GM23248 (cell line): ENCODE measurements around the gene TWNK. TPM values are rescaled to one million over a fixed set of nuclear protein-coding genes. Genes with fewer than 3 reads are reported as not detected.

Experiments
- DNase-seq: peaks from one replicate; pipeline ENCODE4 v3.0.0-alpha.2; 2015
- H2AFZ ChIP-seq: fragments of 200-600 bp; sonication (generic); 2 replicates; pipeline ENCODE4 v1.6.1; 2016; ENCODE audit warnings: antibody characterized with exemption
- H3F3A ChIP-seq: fragments of 200-600 bp; sonication (generic); 2 replicates; pipeline ENCODE4 v1.6.1; 2016; ENCODE audit warnings: mild to moderate bottlenecking, antibody characterized with exemption, mixed run types; ENCODE audit not compliant: insufficient read depth
- H3K27ac ChIP-seq: fragments of 200-600 bp; sonication (generic); 2 replicates; pipeline ENCODE4 v1.5.1; 2016; ENCODE audit warnings: mild to moderate bottlenecking
- H3K27me3 ChIP-seq: fragments of 200-600 bp; sonication (generic); replicated peaks from 2 replicates; pipeline ENCODE4 v1.6.1; 2016; ENCODE audit warnings: mild to moderate bottlenecking; ENCODE audit not compliant: insufficient read depth
- H3K36me3 ChIP-seq: fragments of 200-600 bp; sonication (generic); 2 replicates; pipeline ENCODE4 v1.6.1; 2016; ENCODE audit warnings: low read depth, mild to moderate bottlenecking
- H3K4me1 ChIP-seq: fragments of 200-600 bp; sonication (generic); 2 replicates; pipeline ENCODE4 v1.6.1; 2016; ENCODE audit warnings: mild to moderate bottlenecking; ENCODE audit not compliant: insufficient read depth
- H3K4me2 ChIP-seq: fragments of 200-600 bp; sonication (generic); one replicate; pipeline ENCODE4 v1.6.1; 2016; ENCODE audit warnings: mild to moderate bottlenecking; ENCODE audit not compliant: unreplicated experiment
- H3K4me3 ChIP-seq: fragments of 200-600 bp; sonication (generic); 2 replicates; pipeline ENCODE4 v1.5.1; 2016; ENCODE audit warnings: mild to moderate bottlenecking
- H3K79me2 ChIP-seq: fragments of 200-600 bp; sonication (generic); 2 replicates; pipeline ENCODE4 v1.6.1; 2016; ENCODE audit warnings: mild to moderate bottlenecking; ENCODE audit not compliant: insufficient read depth
- H3K9ac ChIP-seq: fragments of 200-600 bp; sonication (generic); 2 replicates; pipeline ENCODE4 v1.6.1; 2016; ENCODE audit warnings: mild to moderate bottlenecking
- H3K9me2 ChIP-seq: fragments of 200-600 bp; sonication (generic); 2 replicates; pipeline ENCODE4 v1.6.1; 2016; ENCODE audit warnings: mixed run types, mild to moderate bottlenecking, moderate library complexity; ENCODE audit not compliant: insufficient read depth
- H3K9me3 ChIP-seq: fragments of 200-600 bp; sonication (generic); one replicate; pipeline ENCODE4 v1.6.1; 2017; ENCODE audit warnings: low read depth
- H4K20me1 ChIP-seq: fragments of 200-600 bp; sonication (generic); 2 replicates; pipeline ENCODE4 v1.6.0; 2016; ENCODE audit not compliant: insufficient read depth
- EZH2 ChIP-seq: fragments of 200-600 bp; sonication (generic); IDR thresholded peaks from 2 replicates; pipeline ENCODE4 v1.6.1; 2018; ENCODE audit warnings: antibody characterized with exemption, mild to moderate bottlenecking; ENCODE audit not compliant: insufficient read depth, poor library complexity, severe bottlenecking
- EZH2phosphoT487 ChIP-seq: fragments of 200-600 bp; sonication (generic); IDR thresholded peaks from 2 replicates; pipeline ENCODE4 v1.6.1; 2018; ENCODE audit warnings: antibody characterized with exemption, moderate library complexity, mild to moderate bottlenecking, low read depth; ENCODE audit not compliant: insufficient read depth
- WGBS, 2 experiments: methylation state at CpG; one replicate each; pipeline ENCODE4 v1.1.6; 2015 to 2017; ENCODE audit warnings: low lambda C conversion rate in 2 of 2, low coverage in 1 of 2; ENCODE audit errors: missing lambda C conversion rate in 2 of 2; 5-methylcytosine and 5-hydroxymethylcytosine counted together
- in situ Hi-C: fragments of 300-500 bp; cut with MboI; formaldehyde crosslinking; loops from 2 replicates; pipeline ENCODE4 v1.15.0; 2020
- polyA plus RNA-seq: library from polyadenylated mRNA; unstranded; fragments of >200 nt; fragmentation: Nextera tagmentation; extraction: Ambion mirVana; gene quantifications from 2 replicates; pipeline ENCODE4 v1.2.1, GENCODE V29; 2016
- total RNA-seq: library from RNA; depleted of rRNA; stranded (reverse); fragments of >200 nt; shearing (Covaris generic); gene quantifications from 2 replicates; pipeline ENCODE4 v1.2.3, GENCODE V29; 2014; rRNA removed

TWNK gene
- 3.4 and 4.4 TPM in 2 replicates for total RNA-seq
- 3.6 and 4.4 TPM in 2 replicates for polyA plus RNA-seq

DNA sequence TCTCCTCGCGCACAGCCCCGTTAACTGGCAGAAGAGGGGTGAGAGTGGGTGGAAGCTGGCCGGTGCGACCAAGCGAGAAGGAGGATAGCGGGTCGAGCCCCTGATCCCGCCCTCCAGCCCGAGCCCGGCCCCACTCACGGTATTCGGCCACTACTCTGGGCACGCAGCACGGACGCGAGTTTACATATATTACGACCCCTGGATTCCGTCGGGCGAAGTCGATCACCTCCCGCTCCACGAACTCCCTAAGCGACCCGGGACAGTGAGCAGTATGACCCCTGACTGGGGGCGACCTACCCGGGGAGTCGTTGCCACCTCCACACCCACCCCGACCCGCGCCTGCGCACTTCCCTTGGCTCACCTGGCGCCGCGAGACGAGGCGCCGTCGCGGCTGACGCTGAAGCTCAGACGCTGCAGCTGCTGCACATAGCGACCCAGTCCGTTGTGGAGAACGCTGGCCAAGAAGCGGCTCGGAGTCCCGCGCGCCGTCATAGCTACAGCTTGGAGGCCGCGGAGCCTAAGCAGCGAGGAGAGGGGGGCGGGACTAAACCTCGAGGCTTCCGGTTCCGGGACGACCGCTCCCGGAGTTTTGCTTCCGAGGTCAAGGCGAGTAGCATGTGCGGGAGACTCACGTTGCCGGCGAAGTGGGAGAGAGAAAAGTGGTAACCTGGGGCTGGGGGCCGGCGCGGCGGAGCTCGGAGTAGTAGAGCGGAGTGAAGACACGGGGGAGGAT lies at the start of gene TWNK, which contains the start of gene MRPL43:
Gene TWNK, plus strand, starts transcription at position 592 of the 733 bp plus-strand sequence. CDS start 668 bp downstream, outside the sequence.
Gene MRPL43, minus strand, starts transcription at position 546 of the 733 bp plus-strand sequence. Its CDS starts 54 bp downstream, at position 492.
- Histone ChIP-seq H3K27me3 (no peaks in the 10 kb centered on the region), H2AFZ (peak within 1 kb of the TSS; percentile 99), H4K20me1 (no peaks in the 10 kb centered on the region), H3K9me3 (no peaks in the 10 kb centered on the region), H3K9me2 (no peaks in the 10 kb centered on the region), H3K36me3 (peaks cover 15% of the 10 kb centered on the region; the same call in 1 of the 2 replicates), H3F3A (no peaks in the 10 kb centered on the region), H3K4me1 (peaks cover 15% of the 10 kb centered on the region; the same call in 1 of the 2 replicates), H3K4me3 (peak within 1 kb of the TSS; percentile 98), H3K79me2 (peaks cover 60% of the 10 kb centered on the region), H3K27ac (peak within 1 kb of the TSS; percentile 43), H3K9ac (peak within 1 kb of the TSS; percentile 85), H3K4me2 (peak within 1 kb of the TSS; percentile 87)
- TF ChIP-seq EZH2 (no peak), EZH2phosphoT487 (no peak)
- in situ Hi-C loops = no loop called here
- WGBS, 2 experiments = 0 to 1% methylated on average over 70 to 75 of the region's 75 CpGs
- peak; percentile 92 for DNase-seq

DNA sequence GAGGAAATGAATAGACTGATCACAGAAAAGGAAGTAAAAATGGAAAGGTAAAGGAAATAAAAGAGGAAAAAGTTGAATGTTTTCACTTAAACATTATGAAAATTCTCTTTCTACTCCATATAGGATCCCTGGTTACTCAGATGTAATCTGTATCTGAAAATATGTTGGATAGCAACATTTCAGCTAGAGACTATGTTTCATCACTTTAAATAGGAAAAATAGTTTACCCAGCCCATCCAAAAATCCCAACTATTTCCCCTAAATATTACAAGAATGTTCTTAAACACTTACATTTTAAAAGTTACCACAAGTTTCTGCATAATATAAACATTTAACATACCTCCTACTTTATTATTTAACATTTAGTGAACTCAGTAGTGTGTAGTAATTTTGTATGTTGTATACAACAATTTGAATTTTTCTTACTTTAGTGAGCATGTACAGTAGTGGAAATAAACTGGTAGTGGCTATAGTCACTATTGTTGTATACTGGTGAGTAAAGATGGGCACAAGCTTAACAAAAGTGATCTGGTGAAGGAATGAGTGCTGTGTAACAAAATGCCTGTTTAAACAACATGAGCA lies 47.5 kb upstream of the TWNK start:
- TF ChIP-seq EZH2phosphoT487 = no peak
- TF ChIP-seq EZH2 = no peak
- H3K4me2 ChIP-seq = no peak overlapping the region
- H3K9me2 ChIP-seq = no peaks in the 10 kb centered on the region
- H3K4me1 ChIP-seq = peaks cover 11% of the 10 kb centered on the region
- no peaks in the 10 kb centered on the region for H3K27me3 ChIP-seq
- in situ Hi-C loops = no loop called here
- no peak overlapping the region for H2AFZ ChIP-seq
- H3K79me2 ChIP-seq = no peaks in the 10 kb centered on the region
- peaks cover 46% of the 10 kb centered on the region for H3K36me3 ChIP-seq
- H3K27ac ChIP-seq = peak overlapping the region; percentile 2; the same call in 1 of the 2 replicates
- H3K9me3 ChIP-seq = no peaks in the 10 kb centered on the region
- H3K9ac ChIP-seq = no peak overlapping the region
- H3F3A ChIP-seq = 0 out of 2 replicates have a peak, but pooled peaks cover 8% of the 10 kb centered on the region
- H4K20me1 ChIP-seq = no peaks in the 10 kb centered on the region
- no peak overlapping the region for H3K4me3 ChIP-seq
- peak; percentile 28 for DNase-seq

DNA sequence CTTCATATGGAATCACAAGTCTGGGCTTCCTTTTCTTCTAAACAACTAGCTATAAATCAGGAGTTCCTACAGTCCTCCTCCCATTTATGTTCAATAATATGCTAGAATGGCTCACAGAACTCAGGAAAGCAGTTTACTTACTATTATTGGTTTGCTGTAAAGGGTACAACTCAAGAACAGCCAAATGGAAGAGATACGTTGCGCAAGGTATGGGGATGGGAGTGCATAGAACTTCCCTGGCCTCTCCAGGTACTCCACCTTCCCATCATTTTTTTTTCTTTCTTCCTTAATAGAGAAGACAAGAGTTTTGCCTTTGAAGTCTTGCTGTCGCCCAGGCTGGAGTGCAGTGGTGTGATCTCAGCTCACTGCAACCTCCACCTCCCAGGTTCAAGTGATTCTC lies 45.1 kb upstream of the TWNK start:
- WGBS, 2 experiments = 95 to 99% methylated on average over 3 of the region's 3 CpGs
- H3K4me2 ChIP-seq = no peak overlapping the region
- H2AFZ ChIP-seq = no peak overlapping the region
- TF ChIP-seq EZH2 (no peak), EZH2phosphoT487 (no peak)
- H3K27me3 ChIP-seq = no peaks in the 10 kb centered on the region
- no peak overlapping the region for H3K9ac ChIP-seq
- in situ Hi-C loops = no loop called here
- H3K27ac ChIP-seq = no peak overlapping the region
- peaks cover 11% of the 10 kb centered on the region for H3K4me1 ChIP-seq
- peaks cover 61% of the 10 kb centered on the region for H3K36me3 ChIP-seq
- no peak overlapping the region for H3K4me3 ChIP-seq
- 0 out of 2 replicates have a peak, but pooled peaks cover 8% of the 10 kb centered on the region for H3F3A ChIP-seq
- DNase-seq = no peak
- H3K9me2 ChIP-seq = no peaks in the 10 kb centered on the region
- H3K79me2 ChIP-seq = no peaks in the 10 kb centered on the region
- no peaks in the 10 kb centered on the region for H3K9me3 ChIP-seq
- H4K20me1 ChIP-seq = no peaks in the 10 kb centered on the region

DNA sequence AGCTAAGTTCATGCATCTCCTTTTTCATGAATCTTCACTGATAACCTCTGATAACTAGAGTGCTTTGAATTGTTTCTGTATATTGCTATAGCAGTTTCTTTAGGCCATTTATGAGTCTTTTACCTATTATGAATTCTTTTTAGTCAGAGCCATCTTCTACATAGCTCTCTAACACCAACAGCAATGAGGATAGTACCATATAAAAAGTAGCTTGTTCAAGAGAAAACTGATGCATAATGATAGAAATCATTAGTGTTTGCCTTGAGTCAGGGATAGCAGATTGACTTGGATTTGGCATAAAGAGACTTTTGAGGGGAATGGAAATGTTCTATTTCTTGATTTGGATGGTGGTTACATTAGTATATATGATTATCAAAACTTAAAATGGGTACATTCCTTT lies 43.8 kb upstream of the TWNK start:
- in situ Hi-C loops = no loop called here
- H3K9ac ChIP-seq = no peak overlapping the region

More for the DNA sequence above, 43.8 kb upstream of the TWNK start:
- no peak for DNase-seq
- no peaks in the 10 kb centered on the region for H4K20me1 ChIP-seq
- H3K9me3 ChIP-seq = no peaks in the 10 kb centered on the region
- no peaks in the 10 kb centered on the region for H3K79me2 ChIP-seq
- no peak overlapping the region for H3K4me2 ChIP-seq
- H3K9me2 ChIP-seq = no peaks in the 10 kb centered on the region
- H2AFZ ChIP-seq = no peak overlapping the region
- peaks cover 60% of the 10 kb centered on the region for H3K36me3 ChIP-seq
- H3K4me3 ChIP-seq = no peak overlapping the region
- peaks cover 11% of the 10 kb centered on the region for H3K4me1 ChIP-seq
- no peaks in the 10 kb centered on the region for H3K27me3 ChIP-seq
- H3K27ac ChIP-seq = no peak overlapping the region
- TF ChIP-seq EZH2 = no peak
- TF ChIP-seq EZH2phosphoT487 = no peak
- 0 out of 2 replicates have a peak, but pooled peaks cover 8% of the 10 kb centered on the region for H3F3A ChIP-seq
